IPS-20b (cell line): Measurements from ENCODE around the gene KDM5B.

Experiments
- H3K27ac ChIP-seq: one replicate; pipeline ENCODE4 v1.5.1; 2013; ENCODE audit warnings: low read length
- H3K27me3 ChIP-seq: 2 replicates; pipeline ENCODE4 v1.6.1; 2013; ENCODE audit warnings: mild to moderate bottlenecking, low read length, inconsistent platforms; ENCODE audit not compliant: insufficient read depth
- H3K36me3 ChIP-seq: 2 replicates; pipeline ENCODE4 v1.6.1; 2013; ENCODE audit warnings: low read depth, mild to moderate bottlenecking, inconsistent platforms, low read length, moderate library complexity; ENCODE audit not compliant: insufficient read depth
- H3K4me1 ChIP-seq: 2 replicates; pipeline ENCODE4 v1.6.1; 2013; ENCODE audit warnings: mild to moderate bottlenecking, control low read depth, inconsistent platforms, low read length, moderate library complexity; ENCODE audit not compliant: insufficient read depth
- H3K4me3 ChIP-seq: 2 replicates; pipeline ENCODE4 v1.5.1; 2013; ENCODE audit warnings: mild to moderate bottlenecking, low read length, inconsistent platforms
- H3K9ac ChIP-seq: 2 replicates; pipeline ENCODE4 v1.6.1; 2013; ENCODE audit warnings: low read depth, mild to moderate bottlenecking, inconsistent platforms, low read length, moderate library complexity
- H3K9me3 ChIP-seq: 2 replicates; pipeline ENCODE4 v1.6.1; 2013; ENCODE audit warnings: mild to moderate bottlenecking, low read depth, low read length, inconsistent platforms; ENCODE audit not compliant: insufficient read depth

The KDM5B gene

GRCh38 chr1:202689082-202689481 lies 119.1 kb downstream of the KDM5B start:
- Histone ChIP-seq H3K36me3 (no peaks in the 10 kb centered on the region), H3K27me3 (no peaks in the 10 kb centered on the region; the same call in 1 of the 2 replicates), H3K27ac (no peak overlapping the region), H3K9ac (no peak overlapping the region), H3K4me1 (no peaks in the 10 kb centered on the region), H3K9me3 (no peaks in the 10 kb centered on the region), H3K4me3 (no peak overlapping the region)

GRCh38 chr1:202688401-202688800 lies 119.8 kb downstream of the KDM5B start:
- no peak overlapping the region for H3K9ac ChIP-seq
- H3K27me3 ChIP-seq: no peaks in the 10 kb centered on the region; the same call in 1 of the 2 replicates
- no peaks in the 10 kb centered on the region for H3K9me3 ChIP-seq
- no peak overlapping the region for H3K4me3 ChIP-seq
- H3K4me1 ChIP-seq: no peaks in the 10 kb centered on the region
- no peak overlapping the region for H3K27ac ChIP-seq
- H3K36me3 ChIP-seq: no peaks in the 10 kb centered on the region

- H3K9ac ChIP-seq: no peak overlapping the region
- H3K4me1 ChIP-seq: no peaks in the 10 kb centered on the region
- H3K27me3 ChIP-seq: no peaks in the 10 kb centered on the region; the same call in 1 of the 2 replicates
- H3K27ac ChIP-seq: no peak overlapping the region
- no peak overlapping the region for H3K4me3 ChIP-seq
- H3K9me3 ChIP-seq: no peaks in the 10 kb centered on the region
- H3K36me3 ChIP-seq: no peaks in the 10 kb centered on the region
Observed at GRCh38 chr1:202687798-202688197, 120.4 kb downstream of the KDM5B start.

- Histone ChIP-seq H3K9ac (no peak overlapping the region), H3K4me3 (no peak overlapping the region), H3K9me3 (no peaks in the 10 kb centered on the region), H3K27ac (no peak overlapping the region), H3K36me3 (no peaks in the 10 kb centered on the region), H3K4me1 (no peaks in the 10 kb centered on the region), H3K27me3 (no peaks in the 10 kb centered on the region; the same call in 1 of the 2 replicates)
Observed at GRCh38 chr1:202687370-202687769, 120.9 kb downstream of the KDM5B start.

- no peak overlapping the region for H3K4me3 ChIP-seq
- H3K9ac ChIP-seq: no peak overlapping the region
- no peaks in the 10 kb centered on the region for H3K9me3 ChIP-seq
- H3K4me1 ChIP-seq: no peaks in the 10 kb centered on the region; the same call in 1 of the 2 replicates
- H3K27me3 ChIP-seq: no peaks in the 10 kb centered on the region; the same call in 1 of the 2 replicates
- H3K27ac ChIP-seq: no peak overlapping the region
- H3K36me3 ChIP-seq: no peaks in the 10 kb centered on the region
Observed at GRCh38 chr1:202685641-202686040, 122.6 kb downstream of the KDM5B start.

GRCh38 chr1:202684716-202685115 lies 123.5 kb downstream of the KDM5B start:
- no peaks in the 10 kb centered on the region; the same call in 1 of the 2 replicates for H3K27me3 ChIP-seq

GRCh38 chr1:202683029-202683428 lies 125.2 kb downstream of the KDM5B start:
- Histone ChIP-seq H3K4me1 (no peaks in the 10 kb centered on the region; the same call in 1 of the 2 replicates), H3K9me3 (no peaks in the 10 kb centered on the region), H3K9ac (no peak overlapping the region), H3K27me3 (no peaks in the 10 kb centered on the region; the same call in 1 of the 2 replicates), H3K4me3 (no peak overlapping the region), H3K36me3 (no peaks in the 10 kb centered on the region), H3K27ac (no peak overlapping the region)

More at GRCh38 chr1:202684716-202685115, 123.5 kb downstream of the KDM5B start:
- Histone ChIP-seq H3K4me1 (no peaks in the 10 kb centered on the region; the same call in 1 of the 2 replicates), H3K27ac (no peak overlapping the region), H3K9ac (no peak overlapping the region), H3K4me3 (no peak overlapping the region), H3K9me3 (no peaks in the 10 kb centered on the region), H3K36me3 (no peaks in the 10 kb centered on the region)

- Histone ChIP-seq H3K36me3 (no peaks in the 10 kb centered on the region), H3K9ac (no peak overlapping the region), H3K9me3 (no peaks in the 10 kb centered on the region), H3K4me3 (no peak overlapping the region), H3K4me1 (no peaks in the 10 kb centered on the region; the same call in 1 of the 2 replicates), H3K27ac (no peak overlapping the region), H3K27me3 (no peaks in the 10 kb centered on the region; the same call in 1 of the 2 replicates)
Observed at GRCh38 chr1:202682477-202682876, 125.7 kb downstream of the KDM5B start.

- Histone ChIP-seq H3K36me3 (no peaks in the 10 kb centered on the region), H3K27ac (no peak overlapping the region), H3K9ac (no peak overlapping the region), H3K27me3 (no peaks in the 10 kb centered on the region; the same call in 1 of the 2 replicates), H3K9me3 (no peaks in the 10 kb centered on the region), H3K4me3 (no peak overlapping the region), H3K4me1 (no peaks in the 10 kb centered on the region; the same call in 1 of the 2 replicates)
Observed at GRCh38 chr1:202681736-202682420, 126.3 kb downstream of the KDM5B start.

GRCh38 chr1:202680586-202681352 lies 127.5 kb downstream of the KDM5B start:
- Histone ChIP-seq H3K27me3 (no peaks in the 10 kb centered on the region), H3K27ac (no peak overlapping the region), H3K9ac (no peak overlapping the region)

GRCh38 chr1:202679406-202680177 lies 128.6 kb downstream of the KDM5B start:
- H3K27me3 ChIP-seq: no peaks in the 10 kb centered on the region
- no peak overlapping the region for H3K9ac ChIP-seq
- H3K4me1 ChIP-seq: no peaks in the 10 kb centered on the region; the same call in 1 of the 2 replicates
- H3K27ac ChIP-seq: no peak overlapping the region
- no peaks in the 10 kb centered on the region for H3K36me3 ChIP-seq
- H3K9me3 ChIP-seq: no peaks in the 10 kb centered on the region
- no peak overlapping the region for H3K4me3 ChIP-seq

More at GRCh38 chr1:202680586-202681352, 127.5 kb downstream of the KDM5B start:
- Histone ChIP-seq H3K4me1 (no peaks in the 10 kb centered on the region; the same call in 1 of the 2 replicates), H3K36me3 (no peaks in the 10 kb centered on the region), H3K9me3 (no peaks in the 10 kb centered on the region), H3K4me3 (no peak overlapping the region)
